Tibial nerve (tissue), 4 donors: ENCODE results near the gene P4HA1. TPM values are rescaled to one million over a fixed set of nuclear protein-coding genes. Genes with fewer than 3 reads are reported as not detected.

Experiments
- DNase-seq, 2 donors: peaks; one replicate each; pipeline ENCODE4 v3.0.0-alpha.2; 2019; ENCODE audit warnings: low spot score in 2 of 2
- H3K27ac ChIP-seq, 4 donors: fragments of 200-600 bp; sonication (generic) in 3 of 4; one replicate each; pipeline ENCODE4 v1.5.1; 2017 to 2019; ENCODE audit warnings: mild to moderate bottlenecking in 1 of 4
- H3K27me3 ChIP-seq, 2 donors: fragments of 200-600 bp; sonication (generic) in 1 of 2; one replicate each; pipeline versions ENCODE4 v1.5.1 to v1.6.0; 2017 to 2019
- H3K36me3 ChIP-seq, 3 donors: fragments of 200-600 bp; sonication (generic); one replicate each; pipeline ENCODE4 v1.5.1; 2018 to 2019
- H3K4me1 ChIP-seq, 4 donors: fragments of 200-600 bp; sonication (generic) in 3 of 4; one replicate each; pipeline ENCODE4 v1.5.1; 2017 to 2019
- H3K4me3 ChIP-seq, 4 donors: fragments of 200-600 bp; sonication (generic) in 3 of 4; one replicate each; pipeline ENCODE4 v1.5.1; 2017 to 2019; ENCODE audit warnings: mild to moderate bottlenecking in 1 of 4, moderate library complexity in 1 of 4
- H3K9me3 ChIP-seq, 4 donors: fragments of 200-600 bp; sonication (generic) in 3 of 4; one replicate each; pipeline ENCODE4 v1.5.1; 2017 to 2019
- CTCF ChIP-seq, 5 experiments: fragments of 200-600 bp in 3 of 5; fragments of 450-650 bp in 2 of 5; sonication (generic) in 3 of 5; IDR thresholded peaks; one replicate each; pipeline ENCODE4 v1.5.1; 2016 to 2019; ENCODE audit warnings: antibody characterized with exemption in 5 of 5, mild to moderate bottlenecking in 3 of 5, moderate library complexity in 2 of 5
- EP300 ChIP-seq, 2 donors: sonication (generic); formaldehyde crosslinking; IDR thresholded peaks; one replicate each; pipeline ENCODE4 v1.6.1; 2017; ENCODE audit warnings: antibody characterized with exemption in 2 of 2, mild to moderate bottlenecking in 1 of 2
- POLR2A ChIP-seq, 2 donors: fragments of 450-650 bp; IDR thresholded peaks; one replicate each; pipeline ENCODE4 v1.6.1; 2017; ENCODE audit warnings: antibody characterized with exemption in 2 of 2, mild to moderate bottlenecking in 2 of 2, moderate library complexity in 2 of 2
- WGBS, 2 donors: methylation state at CpG; one replicate each; pipeline ENCODE4 v1.1.5; 2018; 5-methylcytosine and 5-hydroxymethylcytosine counted together
- total RNA-seq, 4 donors: library from RNA; depleted of rRNA; stranded (reverse); fragments of >200 nt; gene quantifications; one replicate each; pipeline ENCODE4 v1.1.0, GENCODE V29; 2016

Gene P4HA1
- total RNA-seq, 4 donors from 2014 or later = 24.9 to 40.0 (median 30.1) TPM

GRCh38 chr10:73106301-73106700, 9.6 kb upstream of the P4HA1 start:
- Histone ChIP-seq H3K4me1 (peaks cover 0 to 6% (median 0%) of the 10 kb centered on the region in 4 donors), H3K27me3 (no peaks in the 10 kb centered on the region), H3K27ac (no peak overlapping the region), H3K9me3 (no peaks in the 10 kb centered on the region), H3K36me3 (peaks cover 0 to 9% (median 0%) of the 10 kb centered on the region in 3 donors), H3K4me3 (no peak overlapping the region)
- no peak for DNase-seq
- WGBS, 2 donors = 89 to 94% methylated on average over 3 of the region's 3 CpGs
- TF ChIP-seq POLR2A (IDR thresholded peaks at IDR 0.05) (no peak), EP300 (IDR thresholded peaks at IDR 0.05) (no peak), CTCF (IDR thresholded peaks at IDR 0.05) (no peak)

GRCh38 chr10:73099141-73099540, 2.5 kb upstream of the P4HA1 start:
- peaks cover 0 to 20% (median 0%) of the 10 kb centered on the region in 3 donors for H3K36me3 ChIP-seq
- peaks cover 0 to 15% (median 8%) of the 10 kb centered on the region in 4 donors for H3K4me1 ChIP-seq
- TF ChIP-seq EP300 (IDR thresholded peaks at IDR 0.05) = no peak
- no peak for TF ChIP-seq CTCF (IDR thresholded peaks at IDR 0.05)
- no peak for TF ChIP-seq POLR2A (IDR thresholded peaks at IDR 0.05)
- DNase-seq = peak in 1 of 2 donors; percentile 24
- no peaks in the 10 kb centered on the region for H3K9me3 ChIP-seq
- no peak overlapping the region for H3K27ac ChIP-seq
- WGBS, 2 donors = 62 to 65% methylated on average over 1 of the region's 1 CpG
- no peak overlapping the region for H3K4me3 ChIP-seq
- no peaks in the 10 kb centered on the region for H3K27me3 ChIP-seq

GRCh38 chr10:73097305-73097670, 622 bp upstream of the P4HA1 start:
- TF ChIP-seq CTCF (IDR thresholded peaks at IDR 0.05) = no peak
- TF ChIP-seq POLR2A (IDR thresholded peaks at IDR 0.05) = no peak
- TF ChIP-seq EP300 (IDR thresholded peaks at IDR 0.05) = no peak
- H3K4me3 ChIP-seq = peak overlapping the region; percentile 68 to 96 (median 84)
- H3K27me3 ChIP-seq = no peaks in the 10 kb centered on the region
- peaks cover 0 to 24% (median 8%) of the 10 kb centered on the region in 4 donors for H3K4me1 ChIP-seq
- WGBS, 2 donors = 48 to 52% methylated on average over 4 of the region's 4 CpGs
- peaks cover 0 to 11% (median 0%) of the 10 kb centered on the region in 3 donors for H3K36me3 ChIP-seq
- H3K9me3 ChIP-seq = no peaks in the 10 kb centered on the region
- H3K27ac ChIP-seq = peak overlapping the region; percentile 88 to 99 (median 98)
- DNase-seq = no peak

- Histone ChIP-seq H3K27me3 (no peaks in the 10 kb centered on the region), H3K4me3 (peak overlapping the region; percentile 68 to 96 (median 84)), H3K27ac (peak overlapping the region; percentile 88 to 99 (median 98)), H3K36me3 (peaks cover 0 to 11% (median 0%) of the 10 kb centered on the region in 3 donors), H3K9me3 (no peaks in the 10 kb centered on the region), H3K4me1 (peaks cover 0 to 24% (median 8%) of the 10 kb centered on the region in 4 donors)
- TF ChIP-seq CTCF (IDR thresholded peaks at IDR 0.05) (no peak), POLR2A (IDR thresholded peaks at IDR 0.05) (no peak), EP300 (IDR thresholded peaks at IDR 0.05) (no peak)
- 0 to 1% methylated on average over 27 to 28 of the region's 29 CpGs for WGBS, 2 donors
- DNase-seq = peak; percentile 41
These were observed 621 bp downstream of the P4HA1 start for GRCh38 chr10:73096041-73096448.

- Histone ChIP-seq H3K27me3 (no peaks in the 10 kb centered on the region), H3K4me3 (peak overlapping the region; percentile 68 to 96 (median 84))
- 0% methylated on average over 14 of the region's 14 CpGs for WGBS, 2 donors
These were observed 1.1 kb downstream of the P4HA1 start for GRCh38 chr10:73095481-73096021.

More at GRCh38 chr10:73095481-73096021, 1.1 kb downstream of the P4HA1 start:
- peaks cover 0 to 24% (median 8%) of the 10 kb centered on the region in 4 donors for H3K4me1 ChIP-seq
- TF ChIP-seq POLR2A (IDR thresholded peaks at IDR 0.05) (peak in 1 of 2 donors; percentile 25), EP300 (IDR thresholded peaks at IDR 0.05) (peak in 1 of 2 donors; percentile 69), CTCF (IDR thresholded peaks at IDR 0.05) (no peak)
- peaks cover 0 to 6% (median 0%) of the 10 kb centered on the region in 3 donors for H3K36me3 ChIP-seq
- H3K27ac ChIP-seq = peak overlapping the region; percentile 88 to 99 (median 98)
- DNase-seq = peak; percentile 35 to 69
- H3K9me3 ChIP-seq = no peaks in the 10 kb centered on the region
